ENCODE measurements around the gene IRX3. TPM values are rescaled to one million over a fixed set of nuclear protein-coding genes. Genes with fewer than 3 reads are reported as not detected.
A peak's percentile ranks its signal among the peaks of the same experiment; 100 is the strongest.

The IRX3 gene
- total RNA-seq (10 to 100 TPM in 1 of 7 donors, 1 to 10 TPM in 4, under 1 TPM in 2; 0.47 to 18.6 (median 1.8) TPM), polyA plus RNA-seq (1 to 10 TPM in 1 of 2 donors, under 1 TPM in 1; 0.73 to 6.3 TPM)
- long read RNA-seq, donor 1 = 0 reads
- long read RNA-seq, donor 2, transcript IRX3-201 (4 exons, 2,601 nt) = major isoform, 17 of 55 reads
- long read RNA-seq, donor 2, partial matches to known transcripts = 36 of 55 reads
- long read RNA-seq, donor 2, other reads (novel, unspliced or antisense) = 0 of 55 reads
- long read RNA-seq, donor 3, partial matches to known transcripts = 0 of 2 reads
- long read RNA-seq, donor 3, other reads (novel, unspliced or antisense) = 1 of 2 reads

- DNase-seq = peak; percentile 29 to 75 (median 60)
- Histone ChIP-seq H3K36me3 (no peaks in the 10 kb centered on the region), H3K4me1 (ENCODE audit: insufficient read depth) (peaks cover 1% of the 10 kb centered on the region), H3K27me3 (peaks cover 3% of the 10 kb centered on the region), H3K27ac (peak within 1 kb of the TSS in 1 of 2 donors; percentile 21), H3K9me3 (no peaks in the 10 kb centered on the region), H3K4me3 (peak within 1 kb of the TSS; percentile 47)
- intact Hi-C loops (cut with DNase I) = loop anchor here in 1 of 4 donors (10.0 kb wide), 1 partner anchor 648 kb away; the partner anchor contains the start of gene IRX5
- TF ChIP-seq CTCF (IDR thresholded peaks at IDR 0.05) = no peak
- no peak for TF ChIP-seq EP300 (IDR thresholded peaks at IDR 0.05)
- no peak for TF ChIP-seq POLR2A (IDR thresholded peaks at IDR 0.05)
- 0 to 1% (median 1%) methylated on average over 45 to 67 of the region's 67 CpGs for WGBS, 3 donors
These were observed at the start of gene IRX3 for GRCh38 chr16:54286366-54287130. Gene IRX3 (minus strand): TSS chr16:54286787. CDS start chr16:54286050, 737 bp downstream.

GRCh38 chr16:54335230-54335629 is 48.6 kb upstream of the IRX3 start:
- no peaks in the 10 kb centered on the region for H3K27me3 ChIP-seq
- H3K4me1 ChIP-seq (ENCODE audit: insufficient read depth) = no peaks in the 10 kb centered on the region
- H3K4me3 ChIP-seq = no peak overlapping the region
- intact Hi-C loops (cut with DNase I) = no loop called here
- no peak overlapping the region for H3K27ac ChIP-seq
- DNase-seq = no peak
- no peaks in the 10 kb centered on the region for H3K9me3 ChIP-seq
- 20 to 30% (median 23%) methylated on average over 3 of the region's 3 CpGs for WGBS, 3 donors
- H3K36me3 ChIP-seq = no peaks in the 10 kb centered on the region
- TF ChIP-seq POLR2A (IDR thresholded peaks at IDR 0.05) (no peak), CTCF (IDR thresholded peaks at IDR 0.05) (no peak), EP300 (IDR thresholded peaks at IDR 0.05) (no peak)

- WGBS, 3 donors = 92 to 96% (median 95%) methylated on average over 2 of the region's 2 CpGs
- no peak for DNase-seq
- H3K27ac ChIP-seq = no peak overlapping the region
- TF ChIP-seq EP300 (IDR thresholded peaks at IDR 0.05) (no peak), POLR2A (IDR thresholded peaks at IDR 0.05) (no peak), CTCF (IDR thresholded peaks at IDR 0.05) (no peak)
- intact Hi-C loops (cut with DNase I) = no loop called here
- H3K4me3 ChIP-seq = no peak overlapping the region
- no peaks in the 10 kb centered on the region for H3K4me1 ChIP-seq (ENCODE audit: insufficient read depth)
- no peaks in the 10 kb centered on the region for H3K36me3 ChIP-seq
- no peaks in the 10 kb centered on the region for H3K27me3 ChIP-seq
- H3K9me3 ChIP-seq = no peaks in the 10 kb centered on the region
These were observed 47.6 kb upstream of the IRX3 start for GRCh38 chr16:54334208-54334607.

- Histone ChIP-seq H3K4me3 (no peak overlapping the region), H3K4me1 (ENCODE audit: insufficient read depth) (no peaks in the 10 kb centered on the region), H3K27me3 (no peaks in the 10 kb centered on the region), H3K36me3 (no peaks in the 10 kb centered on the region), H3K9me3 (no peaks in the 10 kb centered on the region), H3K27ac (no peak overlapping the region)
- WGBS, 3 donors = 60 to 72% (median 60%) methylated on average over 7 of the region's 7 CpGs
- no peak for DNase-seq
- intact Hi-C loops (cut with DNase I) = no loop called here
- TF ChIP-seq POLR2A (IDR thresholded peaks at IDR 0.05) (no peak), EP300 (IDR thresholded peaks at IDR 0.05) (no peak), CTCF (IDR thresholded peaks at IDR 0.05) (no peak)
These were observed 44.8 kb upstream of the IRX3 start for GRCh38 chr16:54331241-54332002.

Data from ovary (tissue), 10 donors.